Activated CD4-positive, alpha-beta T cell treated with anti-CD3 and anti-CD28 coated beads for 4 hours (primary cell): ENCODE measurements around the gene SMG1.
"Not testable (repeated sequence)": the region's sequence is repeated elsewhere in the genome, so short reads cannot be mapped to it uniquely, and the experiment has no call there.

Experiments used
- DNase-seq, 2 donors: peaks; one replicate each; pipeline ENCODE4 v3.0.0-alpha.2; 2020

The SMG1 gene

GRCh38 chr16:18932243-18932987, 6.2 kb upstream of the SMG1 start:
- no peak for DNase-seq

GRCh38 chr16:18931756-18932155, 5.5 kb upstream of the SMG1 start:
- DNase-seq = no peak

GRCh38 chr16:18930095-18930494, 3.9 kb upstream of the SMG1 start:
- DNase-seq = not testable (repeated sequence)

- DNase-seq = not testable (repeated sequence)
Observed at GRCh38 chr16:18928073-18928472, 1.9 kb upstream of the SMG1 start.

- peak; percentile 44 to 60 for DNase-seq
Observed at GRCh38 chr16:18925215-18925985, 808 bp downstream of the SMG1 start.

- not testable (repeated sequence) for DNase-seq
Observed at GRCh38 chr16:18923935-18924334, 2.3 kb downstream of the SMG1 start.

GRCh38 chr16:18923124-18923523, 3.1 kb downstream of the SMG1 start:
- not testable (repeated sequence) for DNase-seq

GRCh38 chr16:18909585-18909984, 16.6 kb downstream of the SMG1 start:
- DNase-seq = not testable (repeated sequence)

GRCh38 chr16:18908716-18909115, 17.5 kb downstream of the SMG1 start:
- not testable (repeated sequence) for DNase-seq

- not testable (repeated sequence) for DNase-seq
Observed at GRCh38 chr16:18902778-18903177, 23.4 kb downstream of the SMG1 start.

GRCh38 chr16:18902044-18902443, 24.2 kb downstream of the SMG1 start:
- DNase-seq = not testable (repeated sequence)

- DNase-seq = not testable (repeated sequence)
Observed at GRCh38 chr16:18901194-18901593, 25.0 kb downstream of the SMG1 start.

GRCh38 chr16:18884456-18884855, 41.8 kb downstream of the SMG1 start:
- DNase-seq = not testable (repeated sequence)

GRCh38 chr16:18877734-18878133, 48.5 kb downstream of the SMG1 start:
- DNase-seq = not testable (repeated sequence)

- not testable (repeated sequence) for DNase-seq
Observed at GRCh38 chr16:18877259-18877658, 48.9 kb downstream of the SMG1 start.

- DNase-seq = not testable (repeated sequence)
Observed at GRCh38 chr16:18876301-18876700, 49.9 kb downstream of the SMG1 start.

GRCh38 chr16:18869043-18869771, 57.0 kb downstream of the SMG1 start:
- not testable (repeated sequence) for DNase-seq

- DNase-seq = not testable (repeated sequence)
Observed at GRCh38 chr16:18866277-18866823, 59.9 kb downstream of the SMG1 start.

- not testable (repeated sequence) for DNase-seq
Observed at GRCh38 chr16:18862891-18863290, 63.3 kb downstream of the SMG1 start.

- no peak for DNase-seq
Observed at GRCh38 chr16:18855196-18855595, 71.0 kb downstream of the SMG1 start.

GRCh38 chr16:18853694-18854093, 72.5 kb downstream of the SMG1 start:
- DNase-seq = no peak

- DNase-seq = no peak
Observed at GRCh38 chr16:18852647-18853046, 73.6 kb downstream of the SMG1 start.

- no peak for DNase-seq
Observed at GRCh38 chr16:18846416-18846815, 79.8 kb downstream of the SMG1 start.
